Effector memory CD4-positive, alpha-beta T cell (primary cell): Measurements from ENCODE around the gene GSG1L.

ENCODE experiments used
- DNase-seq, 3 donors: peaks; one replicate each; pipeline ENCODE4 v3.0.0-alpha.2; 2020
- H3K27ac ChIP-seq: 2 replicates; pipeline ENCODE4 v1.7.0; 2013; ENCODE audit warnings: mild to moderate bottlenecking, low read length, moderate library complexity; ENCODE audit not compliant: insufficient read depth, poor library complexity, severe bottlenecking
- H3K27me3 ChIP-seq: replicated peaks from 2 replicates; pipeline ENCODE4 v1.7.0; 2013; ENCODE audit warnings: mild to moderate bottlenecking, low read length; ENCODE audit not compliant: insufficient read depth, control insufficient read depth, poor library complexity, severe bottlenecking
- H3K36me3 ChIP-seq: 2 replicates; pipeline ENCODE4 v1.7.0; 2013; ENCODE audit warnings: mild to moderate bottlenecking, low read length, moderate library complexity; ENCODE audit not compliant: control insufficient read depth, insufficient read depth
- H3K4me1 ChIP-seq: 2 replicates; pipeline ENCODE4 v1.7.0; 2013; ENCODE audit warnings: low read length, mild to moderate bottlenecking; ENCODE audit not compliant: control insufficient read depth, insufficient read depth, poor library complexity, severe bottlenecking
- H3K4me3 ChIP-seq: 2 replicates; pipeline ENCODE4 v1.7.0; 2013; ENCODE audit warnings: low read length, low read depth, mild to moderate bottlenecking; ENCODE audit not compliant: insufficient read depth, poor library complexity, severe bottlenecking
- H3K9me3 ChIP-seq: 2 replicates; pipeline ENCODE4 v1.7.0; 2013; ENCODE audit warnings: mild to moderate bottlenecking, low read length, moderate library complexity; ENCODE audit not compliant: control insufficient read depth
- total RNA-seq, 3 donors: gene quantifications; one replicate each; lab custom pipeline; 2026; lab: John Stamatoyannopoulos, UW

Gene GSG1L
- 0 reads per million in 3 donors for total RNA-seq

- Histone ChIP-seq H3K27ac (no peak within 1 kb of the TSS), H3K27me3 (peaks cover 16% of the 10 kb centered on the region), H3K4me1 (no peaks in the 10 kb centered on the region), H3K4me3 (no peak within 1 kb of the TSS), H3K36me3 (no peaks in the 10 kb centered on the region), H3K9me3 (no peaks in the 10 kb centered on the region)
- DNase-seq: no peak
These were observed at the start of gene GSG1L for GRCh38 chr16:28063591-28064061. TSS of gene GSG1L (minus strand) at chr16:28063714. CDS start at chr16:28063424, 290 bp downstream.

GRCh38 chr16:28112908-28113307, 49.4 kb upstream of the GSG1L start:
- H3K36me3 ChIP-seq: peaks cover 89% of the 10 kb centered on the region

GRCh38 chr16:28110977-28111376, 47.5 kb upstream of the GSG1L start:
- peaks cover 90% of the 10 kb centered on the region for H3K36me3 ChIP-seq
- H3K4me3 ChIP-seq: no peak overlapping the region
- DNase-seq: no peak
- H3K27me3 ChIP-seq: no peaks in the 10 kb centered on the region
- no peaks in the 10 kb centered on the region for H3K4me1 ChIP-seq
- H3K9me3 ChIP-seq: no peaks in the 10 kb centered on the region
- no peak overlapping the region for H3K27ac ChIP-seq

More at GRCh38 chr16:28112908-28113307, 49.4 kb upstream of the GSG1L start:
- Histone ChIP-seq H3K4me1 (no peaks in the 10 kb centered on the region), H3K27me3 (no peaks in the 10 kb centered on the region), H3K27ac (no peak overlapping the region), H3K9me3 (no peaks in the 10 kb centered on the region), H3K4me3 (no peak overlapping the region)
- no peak for DNase-seq

- no peaks in the 10 kb centered on the region for H3K27me3 ChIP-seq
- no peak overlapping the region for H3K27ac ChIP-seq
- H3K9me3 ChIP-seq: no peaks in the 10 kb centered on the region
- no peak for DNase-seq
- no peak overlapping the region for H3K4me3 ChIP-seq
- no peaks in the 10 kb centered on the region for H3K4me1 ChIP-seq
- peaks cover 90% of the 10 kb centered on the region for H3K36me3 ChIP-seq
These were observed 47.0 kb upstream of the GSG1L start for GRCh38 chr16:28110479-28110878.

GRCh38 chr16:28110074-28110473, 46.6 kb upstream of the GSG1L start:
- Histone ChIP-seq H3K4me1 (no peaks in the 10 kb centered on the region), H3K27ac (no peak overlapping the region), H3K4me3 (no peak overlapping the region), H3K36me3 (peaks cover 90% of the 10 kb centered on the region), H3K27me3 (no peaks in the 10 kb centered on the region), H3K9me3 (no peaks in the 10 kb centered on the region)
- DNase-seq: no peak

GRCh38 chr16:28108590-28109247, 45.2 kb upstream of the GSG1L start:
- H3K27ac ChIP-seq: no peak overlapping the region
- DNase-seq: no peak

GRCh38 chr16:28107232-28107631, 43.7 kb upstream of the GSG1L start:
- H3K36me3 ChIP-seq: peaks cover 97% of the 10 kb centered on the region
- no peaks in the 10 kb centered on the region for H3K4me1 ChIP-seq
- H3K27ac ChIP-seq: no peak overlapping the region
- no peaks in the 10 kb centered on the region for H3K9me3 ChIP-seq
- no peaks in the 10 kb centered on the region for H3K27me3 ChIP-seq
- H3K4me3 ChIP-seq: no peak overlapping the region
- no peak for DNase-seq

More at GRCh38 chr16:28108590-28109247, 45.2 kb upstream of the GSG1L start:
- peaks cover 93% of the 10 kb centered on the region for H3K36me3 ChIP-seq
- no peaks in the 10 kb centered on the region for H3K27me3 ChIP-seq
- no peaks in the 10 kb centered on the region for H3K9me3 ChIP-seq
- no peak overlapping the region for H3K4me3 ChIP-seq
- no peaks in the 10 kb centered on the region for H3K4me1 ChIP-seq

GRCh38 chr16:28106467-28107215, 43.1 kb upstream of the GSG1L start:
- Histone ChIP-seq H3K4me1 (no peaks in the 10 kb centered on the region), H3K4me3 (no peak overlapping the region), H3K27me3 (no peaks in the 10 kb centered on the region), H3K27ac (no peak overlapping the region), H3K36me3 (peaks cover 97% of the 10 kb centered on the region), H3K9me3 (no peaks in the 10 kb centered on the region)
- no peak for DNase-seq

GRCh38 chr16:28105954-28106353, 42.4 kb upstream of the GSG1L start:
- Histone ChIP-seq H3K9me3 (no peaks in the 10 kb centered on the region), H3K4me3 (no peak overlapping the region), H3K36me3 (peaks cover 97% of the 10 kb centered on the region), H3K27ac (no peak overlapping the region), H3K27me3 (no peaks in the 10 kb centered on the region), H3K4me1 (no peaks in the 10 kb centered on the region)
- DNase-seq: no peak

- H3K4me1 ChIP-seq: no peaks in the 10 kb centered on the region
- DNase-seq: no peak
- H3K4me3 ChIP-seq: no peak overlapping the region
- no peaks in the 10 kb centered on the region for H3K27me3 ChIP-seq
- H3K27ac ChIP-seq: no peak overlapping the region
- peaks cover 97% of the 10 kb centered on the region for H3K36me3 ChIP-seq
- H3K9me3 ChIP-seq: no peaks in the 10 kb centered on the region
These were observed 41.8 kb upstream of the GSG1L start for GRCh38 chr16:28105297-28105696.
